GM10248 (cell line): ENCODE results near the gene GAGE12J.

ENCODE experiments used
- CTCF ChIA-PET: fragments of 300-600 bp; sonication (Branson Sonifier 250); formaldehyde crosslinking; extraction: SDS; loops from one replicate; lab custom pipeline; 2021; ENCODE audit warnings: antibody characterized with exemption; lab: Yijun Ruan, JAX
- POLR2A ChIA-PET: fragments of 350-650 bp; sonication (Branson Sonifier 250); formaldehyde crosslinking; extraction: SDS; loops from one replicate; lab custom pipeline; 2020; ENCODE audit warnings: antibody characterized with exemption; lab: Yijun Ruan, JAX
- DNase-seq: peaks from one replicate; pipeline ENCODE4 v3.0.0; 2012; ENCODE audit errors: extremely low spot score
- TF ChIP-seq, protein P1 (sequence below): IDR thresholded peaks from 2 replicates; pipeline ENCODE4 v1.5.1; 2012; ENCODE audit warnings: mild to moderate bottlenecking, low read depth; ENCODE audit errors: extremely low read depth, missing control alignments, control extremely low read depth

The GAGE12J gene

DNA sequence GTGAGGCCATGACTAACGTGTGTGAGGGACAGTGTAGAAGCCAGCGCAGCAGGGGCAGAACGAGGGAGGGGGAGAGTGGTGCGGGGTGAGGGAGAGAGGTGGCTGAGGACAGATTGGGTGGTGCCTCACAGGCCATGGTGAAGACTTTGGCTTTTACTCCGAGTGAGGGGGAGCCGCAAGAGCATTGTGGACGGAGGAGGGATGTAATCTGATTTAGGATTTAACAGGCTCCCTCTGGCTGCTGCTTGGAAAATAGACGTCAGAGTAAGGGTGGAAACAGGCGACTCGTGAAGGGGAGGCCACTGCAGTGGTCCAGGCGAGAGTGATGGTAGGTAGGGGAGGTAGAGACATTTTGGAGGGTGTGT lies 39.2 kb upstream of the GAGE12J start:
- CTCF ChIA-PET, result no interaction called here
- DNase-seq, result no peak
- TF ChIP-seq, protein P1, sequence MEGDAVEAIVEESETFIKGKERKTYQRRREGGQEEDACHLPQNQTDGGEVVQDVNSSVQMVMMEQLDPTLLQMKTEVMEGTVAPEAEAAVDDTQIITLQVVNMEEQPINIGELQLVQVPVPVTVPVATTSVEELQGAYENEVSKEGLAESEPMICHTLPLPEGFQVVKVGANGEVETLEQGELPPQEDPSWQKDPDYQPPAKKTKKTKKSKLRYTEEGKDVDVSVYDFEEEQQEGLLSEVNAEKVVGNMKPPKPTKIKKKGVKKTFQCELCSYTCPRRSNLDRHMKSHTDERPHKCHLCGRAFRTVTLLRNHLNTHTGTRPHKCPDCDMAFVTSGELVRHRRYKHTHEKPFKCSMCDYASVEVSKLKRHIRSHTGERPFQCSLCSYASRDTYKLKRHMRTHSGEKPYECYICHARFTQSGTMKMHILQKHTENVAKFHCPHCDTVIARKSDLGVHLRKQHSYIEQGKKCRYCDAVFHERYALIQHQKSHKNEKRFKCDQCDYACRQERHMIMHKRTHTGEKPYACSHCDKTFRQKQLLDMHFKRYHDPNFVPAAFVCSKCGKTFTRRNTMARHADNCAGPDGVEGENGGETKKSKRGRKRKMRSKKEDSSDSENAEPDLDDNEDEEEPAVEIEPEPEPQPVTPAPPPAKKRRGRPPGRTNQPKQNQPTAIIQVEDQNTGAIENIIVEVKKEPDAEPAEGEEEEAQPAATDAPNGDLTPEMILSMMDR, result no peak
- POLR2A ChIA-PET, result no interaction called here

DNA sequence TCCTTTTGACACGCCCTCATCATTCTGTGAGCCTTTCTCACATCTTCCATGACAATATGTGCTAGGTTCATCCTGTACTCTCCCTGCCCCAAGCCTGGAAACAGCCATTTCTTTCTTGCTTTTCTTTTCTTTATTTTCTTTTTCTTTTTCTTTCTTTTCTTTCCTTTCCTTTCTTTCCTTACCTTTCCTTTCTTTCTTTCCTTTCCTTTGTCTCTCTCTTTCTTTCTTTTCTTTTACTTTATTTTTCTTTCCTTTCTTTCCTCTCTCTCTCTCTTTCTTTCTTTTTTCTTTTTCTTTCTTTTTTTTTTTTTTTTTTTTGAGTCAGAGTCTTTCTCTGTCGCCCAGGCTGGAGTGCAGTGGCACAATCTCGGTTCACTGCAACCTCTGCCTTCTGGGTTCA lies 37.6 kb upstream of the GAGE12J start:
- DNase-seq, result no peak
- POLR2A ChIA-PET, result no interaction called here
- TF ChIP-seq, protein P1, result no peak
- CTCF ChIA-PET, result interaction anchor here (1.0 kb wide), 1 partner anchor 91 kb away, joined by 3 read pairs; no protein-coding TSS in a partner anchor

DNA sequence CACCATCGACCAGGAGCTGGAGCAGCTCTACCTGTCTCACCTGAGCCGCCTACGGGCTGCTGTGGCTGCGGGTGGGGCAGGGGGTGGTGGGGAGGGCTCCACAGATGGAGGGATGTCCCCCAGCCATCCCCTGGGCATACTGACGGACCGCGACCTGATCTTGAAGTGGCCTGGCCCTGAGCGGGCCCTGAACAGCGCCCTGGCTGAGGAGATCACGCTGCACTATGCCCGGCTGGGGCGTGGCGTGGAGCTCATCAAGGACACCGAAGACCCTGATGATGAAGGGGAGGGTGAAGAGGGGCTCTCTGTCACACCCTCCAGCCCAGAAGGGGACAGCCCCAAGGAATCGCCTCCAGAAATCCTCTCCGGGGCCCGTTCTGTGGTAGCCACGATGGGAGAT lies 35.7 kb upstream of the GAGE12J start:
- POLR2A ChIA-PET, result no interaction called here

DNA sequence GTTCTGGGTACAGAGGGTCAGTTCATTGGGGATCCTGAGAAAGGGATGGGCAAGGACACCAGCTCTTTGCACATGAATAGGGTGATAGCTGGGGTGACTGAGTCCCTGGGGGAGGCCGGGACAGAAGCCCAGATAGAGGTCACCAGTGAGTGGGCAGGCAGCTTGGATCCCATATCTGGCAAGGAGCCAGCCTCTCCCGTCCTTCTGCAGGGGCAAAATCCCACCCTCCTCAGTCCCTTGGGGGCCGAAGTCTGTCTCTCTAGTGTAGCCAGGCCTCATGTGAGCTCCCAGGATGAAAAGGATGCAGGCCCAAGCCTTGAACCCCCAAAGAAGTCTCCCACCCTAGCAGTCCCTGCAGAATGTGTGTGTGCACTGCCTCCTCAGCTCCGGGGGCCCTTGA lies 35.3 kb upstream of the GAGE12J start:
- no peak for DNase-seq
- TF ChIP-seq, protein P1, result no peak
- CTCF ChIA-PET, result no interaction called here
- POLR2A ChIA-PET, result no interaction called here

More for the DNA sequence above, 35.7 kb upstream of the GAGE12J start:
- CTCF ChIA-PET, result no interaction called here
- no peak for DNase-seq
- TF ChIP-seq, protein P1, result no peak

DNA sequence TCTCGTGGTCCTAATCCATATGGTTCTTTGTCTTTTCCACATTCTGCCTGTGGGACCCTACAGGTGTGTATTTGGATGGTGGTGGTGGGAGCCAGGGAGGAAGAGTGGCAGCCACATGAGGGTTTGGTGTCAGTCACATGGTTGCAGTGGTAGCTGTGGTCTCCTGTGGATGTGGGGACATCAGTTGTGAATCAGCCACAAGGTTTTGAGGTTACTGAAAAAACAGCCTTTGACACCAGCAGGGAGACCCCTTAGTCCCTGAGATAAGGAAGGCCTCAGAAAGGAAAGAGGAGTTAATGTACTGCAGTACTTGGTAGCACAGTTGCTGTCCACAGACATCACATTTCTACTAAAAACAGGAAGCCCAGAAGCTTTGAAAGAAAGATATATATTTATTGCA lies 34.2 kb upstream of the GAGE12J start:
- POLR2A ChIA-PET, result no interaction called here
- CTCF ChIA-PET, result no interaction called here
- TF ChIP-seq, protein P1, result no peak
- DNase-seq, result no peak

DNA sequence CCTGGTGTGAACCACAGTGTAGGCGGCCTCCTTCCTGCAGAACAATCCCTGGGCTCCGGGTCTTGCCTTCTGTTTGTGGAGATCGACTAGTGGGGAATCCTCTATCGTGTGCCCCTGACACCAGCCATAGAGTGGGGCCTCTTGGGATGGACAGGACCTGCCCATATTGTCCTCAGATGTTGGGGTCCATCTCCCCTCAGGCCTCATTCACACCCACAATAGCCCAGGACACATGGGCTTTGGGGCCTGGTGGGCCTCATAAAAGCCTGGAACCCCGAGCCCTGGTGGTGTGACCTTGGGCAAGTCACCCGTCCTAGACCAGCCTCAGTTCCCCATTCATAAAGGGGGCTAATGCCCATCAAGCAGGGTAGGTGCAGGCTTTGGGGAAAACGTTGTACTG lies 31.6 kb upstream of the GAGE12J start:
- TF ChIP-seq, protein P1, result no peak
- CTCF ChIA-PET, result no interaction called here
- DNase-seq, result no peak
- POLR2A ChIA-PET, result no interaction called here

DNA sequence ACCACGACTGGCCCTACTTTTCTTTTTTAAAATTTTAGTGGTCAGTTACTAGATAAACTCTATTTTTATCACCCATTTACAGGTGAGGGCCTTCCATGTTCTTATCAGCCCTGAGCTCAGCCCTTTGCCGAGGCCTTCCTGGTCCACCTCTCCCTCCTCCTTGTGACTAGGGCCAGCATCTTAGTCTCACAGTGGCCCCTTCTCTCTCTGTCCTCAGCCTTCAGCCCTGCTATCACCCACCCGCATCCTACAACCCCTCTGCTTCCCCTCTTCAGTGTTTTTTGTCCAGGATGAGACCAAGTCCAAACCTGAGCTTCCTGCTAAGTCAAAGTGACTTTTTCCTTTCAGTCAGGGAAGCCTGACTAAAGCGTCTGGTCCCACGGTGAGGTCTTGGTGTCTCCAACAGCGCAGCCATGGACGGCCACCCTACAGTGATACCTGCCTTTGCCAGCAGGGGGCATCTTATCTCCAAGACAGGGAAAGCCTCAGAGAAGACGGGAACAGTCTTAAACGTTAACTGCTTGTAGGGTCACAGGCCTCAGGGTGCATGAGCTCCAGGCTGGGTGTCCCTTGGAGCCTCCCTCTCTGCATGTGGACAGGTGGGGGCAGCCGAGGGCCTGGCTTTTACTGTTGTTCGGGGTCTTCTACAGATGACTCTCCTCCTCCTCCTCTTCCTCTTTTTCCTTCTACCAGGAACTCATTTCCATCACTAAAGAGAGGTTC lies 30.1 kb upstream of the GAGE12J start:
- TF ChIP-seq, protein P1, result peak; percentile 44
- ChIA-PET CTCF (interaction anchor here (0.8 to 1.7 kb wide), 5 partner anchors 16 to 470 kb away, joined by 3 to 4 read pairs (median 3); no protein-coding TSS in a partner anchor), POLR2A (no interaction called here)
- peak; percentile 45 for DNase-seq
